Measurements from ENCODE around the gene SLC7A9. TPM values are rescaled to one million over a fixed set of nuclear protein-coding genes. Genes with fewer than 3 reads are reported as not detected.
"Not testable (repeated sequence)": the region's sequence is repeated elsewhere in the genome, so short reads cannot be mapped to it uniquely, and the experiment has no call there.

SLC7A9 gene
- total RNA-seq, 6 donors from 2014 or later = 0.26 to 1.2 (median 0.44) TPM; not detected in 2

- Histone ChIP-seq H3K4me1 (no peaks in the 10 kb centered on the region), H3K27me3 (no peaks in the 10 kb centered on the region), H3K36me3 (peaks cover 0 to 42% (median 5%) of the 10 kb centered on the region in 4 donors), H3K27ac (no peak overlapping the region), H3K4me3 (no peak overlapping the region), H3K9me3 (peaks cover 11 to 22% (median 16%) of the 10 kb centered on the region in 4 donors)
- ATAC-seq (ENCODE audit: low FRiP score in 2 of 2) (peak in 1 of 2 donors; percentile 51), DNase-seq (no peak)
- TF ChIP-seq POLR2A (IDR thresholded peaks at IDR 0.05) (no peak), CTCF (IDR thresholded peaks at IDR 0.05) (no peak), POLR2AphosphoS5 (IDR thresholded peaks at IDR 0.05) (no peak), EP300 (IDR thresholded peaks at IDR 0.05) (no peak)
- WGBS, 2 donors = 95 to 97% methylated on average over 10 to 11 of the region's 11 CpGs
Measured at GRCh38 chr19:32889137-32889934, 19.8 kb upstream of the SLC7A9 start.

GRCh38 chr19:32887572-32888215 lies 18.1 kb upstream of the SLC7A9 start:
- ATAC-seq (ENCODE audit: low FRiP score in 2 of 2) (no peak), DNase-seq (no peak)
- Histone ChIP-seq H3K27me3 (no peaks in the 10 kb centered on the region), H3K9me3 (peaks cover 5 to 14% (median 9%) of the 10 kb centered on the region in 4 donors), H3K36me3 (peaks cover 0 to 31% (median 5%) of the 10 kb centered on the region in 4 donors), H3K27ac (no peak overlapping the region), H3K4me1 (no peaks in the 10 kb centered on the region), H3K4me3 (no peak overlapping the region)
- no peak for TF ChIP-seq POLR2AphosphoS5 (IDR thresholded peaks at IDR 0.05)
- no peak for TF ChIP-seq POLR2A (IDR thresholded peaks at IDR 0.05)
- TF ChIP-seq EP300 (IDR thresholded peaks at IDR 0.05) = no peak
- TF ChIP-seq CTCF (IDR thresholded peaks at IDR 0.05) = no peak
- 88 to 93% methylated on average over 4 of the region's 4 CpGs for WGBS, 2 donors

GRCh38 chr19:32886241-32886640 lies 16.7 kb upstream of the SLC7A9 start:
- Histone ChIP-seq H3K4me1 (no peaks in the 10 kb centered on the region), H3K27ac (no peak overlapping the region), H3K4me3 (no peak overlapping the region), H3K36me3 (peaks cover 0 to 32% (median 8%) of the 10 kb centered on the region in 4 donors), H3K9me3 (peaks cover 0 to 5% (median 2%) of the 10 kb centered on the region in 4 donors), H3K27me3 (no peaks in the 10 kb centered on the region)
- no peak for ATAC-seq (ENCODE audit: low FRiP score in 2 of 2)
- TF ChIP-seq POLR2AphosphoS5 (IDR thresholded peaks at IDR 0.05) (no peak), EP300 (IDR thresholded peaks at IDR 0.05) (no peak), CTCF (IDR thresholded peaks at IDR 0.05) (no peak), POLR2A (IDR thresholded peaks at IDR 0.05) (no peak)
- WGBS, 2 donors = 93% methylated on average over 7 of the region's 7 CpGs
- no peak for DNase-seq

GRCh38 chr19:32885255-32885654 lies 15.7 kb upstream of the SLC7A9 start:
- peaks cover 0 to 24% (median 8%) of the 10 kb centered on the region in 4 donors for H3K36me3 ChIP-seq
- DNase-seq; H3K9me3 ChIP-seq; H3K27ac ChIP-seq; H3K4me1 ChIP-seq; H3K4me3 ChIP-seq; H3K27me3 ChIP-seq; ATAC-seq (ENCODE audit: low FRiP score in 2 of 2): not testable (repeated sequence)
- WGBS, 2 donors = 92 to 97% methylated on average over 5 of the region's 5 CpGs

GRCh38 chr19:32881766-32882165 lies 12.2 kb upstream of the SLC7A9 start:
- peaks cover 0 to 32% (median 15%) of the 10 kb centered on the region in 4 donors for H3K36me3 ChIP-seq
- no peaks in the 10 kb centered on the region for H3K9me3 ChIP-seq
- H3K4me1 ChIP-seq = no peaks in the 10 kb centered on the region
- no peak overlapping the region for H3K4me3 ChIP-seq
- H3K27me3 ChIP-seq = no peaks in the 10 kb centered on the region
- no peak for ATAC-seq (ENCODE audit: low FRiP score in 2 of 2)
- no peak overlapping the region for H3K27ac ChIP-seq
- WGBS, 2 donors = 88 to 96% methylated on average over 8 to 12 of the region's 12 CpGs
- TF ChIP-seq POLR2A (IDR thresholded peaks at IDR 0.05) (no peak), POLR2AphosphoS5 (IDR thresholded peaks at IDR 0.05) (no peak)
- DNase-seq = peak in 1 of 2 donors; percentile 66
